HG02884 (cell line): ENCODE results near the gene PPP1CB.
A peak's percentile ranks its signal among the peaks of the same experiment; 100 is the strongest.

Source experiments
- ATAC-seq: cut with Tn5 transposase; IDR thresholded peaks from one replicate; pipeline ENCODE4 v1.9.1; 2021; ENCODE audit warnings: mild to moderate bottlenecking, moderate library complexity; ENCODE audit not compliant: unreplicated experiment

Gene PPP1CB

GRCh38 chr2:28751252-28751955 lies at the start of gene PPP1CB:
Gene PPP1CB, plus strand, starts transcription at chr2:28751830. Its CDS starts 295 bp downstream, at chr2:28752125.
- peak; percentile 80 for ATAC-seq

GRCh38 chr2:28702415-28702861 lies 49.2 kb upstream of the PPP1CB start:
- no peak for ATAC-seq

- ATAC-seq: no peak
Measured at GRCh38 chr2:28702878-28703277, 48.8 kb upstream of the PPP1CB start.

- ATAC-seq: no peak
Measured at GRCh38 chr2:28704621-28705020, 47.0 kb upstream of the PPP1CB start.

GRCh38 chr2:28705751-28706440 lies 45.7 kb upstream of the PPP1CB start:
- no peak for ATAC-seq

GRCh38 chr2:28707592-28707991 lies 44.0 kb upstream of the PPP1CB start:
- ATAC-seq: no peak

GRCh38 chr2:28709101-28709500 lies 42.5 kb upstream of the PPP1CB start:
- ATAC-seq: no peak

GRCh38 chr2:28710545-28710944 lies 41.1 kb upstream of the PPP1CB start:
- ATAC-seq: no peak

- ATAC-seq: no peak
Measured at GRCh38 chr2:28713577-28714298, 37.9 kb upstream of the PPP1CB start.

GRCh38 chr2:28716265-28716865 lies 35.3 kb upstream of the PPP1CB start:
- no peak for ATAC-seq

- no peak for ATAC-seq
Measured at GRCh38 chr2:28717339-28717758, 34.3 kb upstream of the PPP1CB start.

- ATAC-seq: no peak
Measured at GRCh38 chr2:28720345-28720744, 31.3 kb upstream of the PPP1CB start.

GRCh38 chr2:28721601-28722191 lies 29.9 kb upstream of the PPP1CB start:
- no peak for ATAC-seq

GRCh38 chr2:28725021-28725711 lies 26.5 kb upstream of the PPP1CB start:
- ATAC-seq: no peak

GRCh38 chr2:28726177-28726576 lies 25.5 kb upstream of the PPP1CB start:
- no peak for ATAC-seq

GRCh38 chr2:28729698-28730097 lies 21.9 kb upstream of the PPP1CB start:
- ATAC-seq: no peak

- no peak for ATAC-seq
Measured at GRCh38 chr2:28730641-28731146, 20.9 kb upstream of the PPP1CB start.

- ATAC-seq: no peak
Measured at GRCh38 chr2:28735511-28735910, 16.1 kb upstream of the PPP1CB start.

- no peak for ATAC-seq
Measured at GRCh38 chr2:28736034-28736433, 15.6 kb upstream of the PPP1CB start.

- no peak for ATAC-seq
Measured at GRCh38 chr2:28737655-28738054, 14.0 kb upstream of the PPP1CB start.
